ENCODE data around the gene OR6Q1.

Gene OR6Q1

DNA sequence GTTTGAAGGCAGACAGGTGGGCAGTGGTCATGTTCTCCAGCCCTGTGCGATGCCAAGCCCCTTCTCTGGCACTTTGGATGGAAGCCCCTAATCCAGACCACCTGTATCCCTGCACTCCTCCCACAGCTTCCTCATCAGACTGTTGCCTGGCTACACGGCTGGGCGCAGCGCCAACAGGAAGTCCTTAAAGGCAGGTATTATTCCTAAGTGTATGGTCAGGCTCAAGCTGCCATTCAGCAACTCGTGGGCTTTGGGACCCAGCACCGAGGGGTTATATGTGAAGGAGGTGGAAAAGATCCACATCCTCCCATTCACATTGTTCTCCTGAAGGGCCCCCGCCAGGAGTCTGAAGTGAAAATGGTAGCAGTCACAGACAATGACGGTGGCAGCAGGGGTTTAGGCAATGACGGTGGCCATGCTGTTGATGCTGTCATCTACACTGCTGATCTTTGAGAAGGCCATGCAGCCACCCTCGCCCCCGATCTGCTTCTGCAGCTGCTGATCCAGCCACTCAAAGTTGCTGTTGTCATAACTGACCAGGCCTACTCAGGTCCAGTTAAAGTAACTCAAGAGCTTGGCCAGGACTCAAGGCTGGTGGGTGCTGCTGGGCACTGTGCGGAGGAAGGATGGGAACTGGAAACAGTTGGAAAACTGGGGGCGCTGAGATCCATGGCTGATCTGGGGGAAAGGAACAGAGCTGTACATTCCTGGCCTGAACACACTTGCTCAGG, 27.7 kb downstream of the OR6Q1 start:
- DNase-seq (ENCODE audit: low read depth in 2 of 2): no peak

DNA sequence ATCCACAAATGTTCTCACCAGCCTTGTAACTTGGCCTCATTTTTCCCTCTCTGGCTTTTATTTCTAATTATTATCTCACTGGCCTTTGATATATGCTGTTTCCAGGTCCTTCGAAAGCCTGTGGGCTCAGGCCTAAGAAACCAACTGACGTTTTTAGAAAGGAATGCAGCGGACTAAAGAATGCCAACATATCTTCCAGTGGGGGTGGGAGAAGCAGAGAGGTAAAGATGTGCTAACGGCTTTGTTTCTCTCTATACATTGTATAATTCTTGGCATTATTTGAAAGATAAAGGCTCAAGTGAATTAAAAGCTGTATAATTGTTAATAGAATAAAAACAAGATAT, 28.2 kb downstream of the OR6Q1 start:
- DNase-seq (ENCODE audit: low read depth in 2 of 2): no peak

DNA sequence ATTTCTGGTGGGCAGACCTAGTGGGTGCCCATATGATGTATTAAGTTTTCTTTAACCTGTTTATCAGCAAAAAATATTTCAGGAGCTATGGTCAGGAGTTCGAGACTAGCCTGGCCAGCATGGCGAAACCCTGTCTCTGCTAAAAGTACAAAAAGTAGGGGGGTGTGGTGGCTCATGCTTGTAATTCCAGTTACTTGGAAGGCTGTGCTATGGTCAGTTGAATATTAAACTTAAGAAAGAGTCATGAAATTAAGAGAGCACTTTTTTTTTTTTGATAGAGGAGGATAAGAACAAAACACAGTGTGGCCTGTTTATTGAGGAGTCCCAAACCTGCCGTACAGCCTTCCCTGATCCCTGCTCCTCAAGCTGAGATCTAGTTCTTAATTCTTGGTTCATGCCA, 29.8 kb downstream of the OR6Q1 start:
- no peak for DNase-seq (ENCODE audit: low read depth in 2 of 2)

DNA sequence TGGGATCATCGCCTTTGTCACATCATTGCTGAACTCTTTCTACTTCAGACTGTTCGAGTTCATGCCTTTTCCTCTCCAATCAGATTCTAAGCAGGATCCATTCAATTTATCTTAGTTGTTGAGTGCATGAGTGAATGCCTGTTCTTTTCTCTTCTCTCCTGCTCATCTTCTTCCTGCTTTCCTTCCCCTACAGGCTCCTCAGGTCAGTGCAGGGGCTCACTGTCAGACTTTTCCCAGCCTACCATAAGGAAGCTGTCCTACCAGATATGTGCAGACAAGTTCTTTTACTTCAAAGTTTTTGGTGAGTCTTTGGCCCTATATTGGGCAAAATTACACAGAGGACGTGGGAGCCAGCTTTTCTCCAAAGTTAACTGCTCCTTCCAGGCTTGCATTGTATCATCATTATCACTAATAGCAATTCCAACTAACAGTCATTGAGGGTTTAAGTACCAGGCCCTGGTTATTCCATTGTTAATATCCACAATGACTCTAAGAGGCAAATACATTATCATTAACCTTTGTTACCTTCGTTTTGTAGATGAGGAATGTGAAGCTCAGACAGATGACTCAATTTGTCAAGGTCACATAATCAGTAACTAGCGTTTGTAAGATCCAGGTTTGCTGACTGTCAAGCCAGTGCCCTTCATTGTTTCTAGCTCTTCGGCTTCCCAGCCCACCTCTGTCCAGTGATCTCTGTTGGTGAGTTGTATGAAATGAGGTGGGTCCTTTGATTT, 30.4 kb downstream of the OR6Q1 start:
- DNase-seq (ENCODE audit: low read depth in 2 of 2): no peak

DNA sequence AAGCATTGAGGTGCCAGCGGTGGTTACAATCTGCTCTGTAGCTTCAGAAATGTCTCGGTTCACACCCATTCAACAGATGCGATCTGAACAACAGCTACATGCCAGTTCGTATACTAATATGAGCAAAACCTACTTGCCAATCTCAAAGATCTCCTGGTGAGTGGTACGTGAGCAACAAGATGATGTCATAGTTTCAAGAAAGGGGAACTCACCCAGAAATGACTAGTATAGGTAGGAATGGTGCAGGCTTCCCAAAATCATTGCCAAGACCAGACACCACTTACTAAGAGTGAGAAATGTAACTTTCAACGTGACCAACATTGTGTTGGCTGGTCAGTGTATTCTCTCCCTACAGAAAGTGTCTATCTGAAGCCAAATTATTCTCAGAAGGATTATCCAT, 31.1 kb downstream of the OR6Q1 start:
- DNase-seq (ENCODE audit: low read depth in 2 of 2): no peak

DNA sequence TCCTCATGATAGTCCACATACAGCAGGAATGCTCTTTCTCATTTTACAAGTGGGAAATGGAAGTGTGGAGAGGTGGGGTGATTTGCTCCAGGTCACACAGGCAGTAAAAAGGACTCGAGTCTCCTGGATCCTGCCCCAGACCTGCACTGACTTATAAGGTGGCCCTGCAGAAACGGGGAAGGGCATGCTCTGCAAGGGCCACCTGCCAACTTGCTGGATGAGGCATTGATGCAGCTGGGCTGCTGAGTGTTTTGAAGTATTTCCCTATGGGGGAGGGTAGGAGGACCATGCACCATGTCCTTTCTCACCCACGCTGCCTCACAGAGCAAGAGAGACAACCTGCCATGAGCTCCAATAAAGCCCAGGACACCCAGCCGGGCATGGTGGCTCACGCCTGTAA, 36.9 kb downstream of the OR6Q1 start:
- no peak for DNase-seq (ENCODE audit: low read depth in 2 of 2)

DNA sequence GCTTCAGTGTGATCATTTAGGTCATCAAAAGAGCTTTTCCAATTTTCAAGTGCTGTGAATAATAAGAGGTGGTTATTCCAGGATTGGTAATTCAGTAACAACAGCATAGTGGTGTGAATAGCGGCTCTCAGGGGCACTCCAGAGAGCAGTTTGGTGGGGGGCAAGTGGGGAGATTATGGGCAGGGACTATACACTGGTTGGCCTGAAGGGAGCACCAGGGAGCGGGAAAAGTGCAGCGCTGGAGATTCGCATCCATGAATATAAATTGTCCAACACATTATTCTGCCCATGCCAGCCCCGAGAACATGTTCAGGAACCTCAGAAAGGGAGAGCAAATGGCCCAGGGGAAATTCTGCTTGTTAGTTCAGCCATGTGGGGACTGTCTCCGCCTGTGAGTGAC, 37.9 kb downstream of the OR6Q1 start:
- no peak for DNase-seq (ENCODE audit: low read depth in 2 of 2)

DNA sequence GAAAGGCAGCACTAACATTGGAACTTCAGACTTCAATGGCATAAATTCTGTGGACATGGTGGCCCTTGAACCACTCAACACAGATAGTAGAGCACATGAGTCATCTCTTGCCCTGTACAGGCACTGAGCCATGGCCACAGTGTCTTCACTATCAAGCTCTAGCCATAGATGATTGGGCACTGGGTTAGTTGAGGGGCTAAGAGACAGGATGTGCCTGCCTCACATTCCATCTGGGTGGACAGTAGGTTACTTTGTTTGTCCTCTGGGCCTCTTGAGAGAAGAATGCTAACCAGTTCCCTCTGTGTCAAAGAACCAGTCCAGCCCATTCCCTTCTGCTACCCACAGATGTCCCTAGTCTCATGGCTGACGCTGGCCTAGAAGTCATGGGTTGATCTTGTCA, 39.8 kb downstream of the OR6Q1 start:
- no peak for DNase-seq (ENCODE audit: low read depth in 2 of 2)

DNA sequence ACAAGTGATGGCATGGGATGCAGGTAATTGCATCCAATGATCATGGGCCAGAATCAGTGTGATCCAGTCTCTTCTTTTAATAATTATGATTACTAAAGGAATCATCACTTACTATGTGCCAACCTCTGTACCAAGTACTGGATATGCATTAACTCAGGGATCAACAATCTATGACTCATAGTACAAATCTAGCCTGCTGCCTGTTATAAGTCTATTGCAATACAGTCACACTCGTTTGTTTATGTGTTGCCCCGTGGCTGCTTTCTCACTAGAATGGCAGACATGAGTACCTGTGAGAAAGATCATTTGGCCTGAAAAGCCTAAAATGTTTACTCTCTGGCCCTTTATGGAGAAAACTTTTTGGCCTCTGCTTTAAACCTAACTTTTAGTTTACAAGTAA, 45.0 kb downstream of the OR6Q1 start:
- no peak for DNase-seq (ENCODE audit: low read depth in 2 of 2)

All from stimulated activated CD8-positive, alpha-beta memory T cell treated with anti-CD3 and anti-CD28 coated beads, Interleukin-15, amount 100 ng/mL, for 4 hours (primary cell).